CD4-positive, alpha-beta T cell treated with Interleukin-15 for 4 hours (primary cell): Measurements from ENCODE around the gene CD79B.
"Not testable (repeated sequence)": the region's sequence is repeated elsewhere in the genome, so short reads cannot be mapped to it uniquely, and the experiment has no call there.

Experiments
- DNase-seq: peaks from one replicate; pipeline ENCODE4 v3.0.0-alpha.2; 2020; ENCODE audit warnings: low spot score

CD79B gene

GRCh38 chr17:63933598-63933997 lies 1.5 kb upstream of the CD79B start:
- no peak for DNase-seq

GRCh38 chr17:63932721-63933120 lies 590 bp upstream of the CD79B start:
- DNase-seq: no peak

GRCh38 chr17:63930951-63931575 lies 1.1 kb downstream of the CD79B start:
- DNase-seq: peak; percentile 53

- DNase-seq: no peak
These were observed 2.0 kb downstream of the CD79B start for GRCh38 chr17:63929860-63930766.

- DNase-seq: no peak
These were observed 3.0 kb downstream of the CD79B start for GRCh38 chr17:63928966-63929695.

GRCh38 chr17:63928172-63928666 lies 3.9 kb downstream of the CD79B start:
- no peak for DNase-seq

- DNase-seq: no peak
These were observed 4.5 kb downstream of the CD79B start for GRCh38 chr17:63927464-63928171.

- DNase-seq: no peak
These were observed 6.0 kb downstream of the CD79B start for GRCh38 chr17:63926164-63926563.

GRCh38 chr17:63925615-63926014 lies 6.5 kb downstream of the CD79B start:
- no peak for DNase-seq

- DNase-seq: not testable (repeated sequence)
These were observed 9.7 kb downstream of the CD79B start for GRCh38 chr17:63922402-63922801.

- not testable (repeated sequence) for DNase-seq
These were observed 11.4 kb downstream of the CD79B start for GRCh38 chr17:63920779-63921178.

- not testable (repeated sequence) for DNase-seq
These were observed 12.1 kb downstream of the CD79B start for GRCh38 chr17:63920050-63920449.

GRCh38 chr17:63919311-63919723 lies 12.8 kb downstream of the CD79B start:
- DNase-seq: peak; percentile 81

GRCh38 chr17:63918789-63919305 lies 13.3 kb downstream of the CD79B start, which contains the start of gene GH1:
GH1 (minus strand) TSS chr17:63918839; CDS start chr17:63918776, 63 bp downstream.
- not testable (repeated sequence) for DNase-seq

- no peak for DNase-seq
These were observed 13.8 kb downstream of the CD79B start for GRCh38 chr17:63918305-63918704.

GRCh38 chr17:63917646-63918045 lies 14.5 kb downstream of the CD79B start:
- DNase-seq: no peak

- not testable (repeated sequence) for DNase-seq
These were observed 14.9 kb downstream of the CD79B start for GRCh38 chr17:63917206-63917605.

GRCh38 chr17:63916566-63917185 lies 15.5 kb downstream of the CD79B start:
- peak; percentile 31 for DNase-seq

- not testable (repeated sequence) for DNase-seq
These were observed 16.4 kb downstream of the CD79B start for GRCh38 chr17:63915753-63916152.

- DNase-seq: no peak
These were observed 17.7 kb downstream of the CD79B start for GRCh38 chr17:63914471-63914870.

- peak; percentile 59 for DNase-seq
These were observed 20.5 kb downstream of the CD79B start for GRCh38 chr17:63911657-63912100.
